IMR-90 (cell line): ENCODE results near the gene CNTFR. TPM values are rescaled to one million over a fixed set of nuclear protein-coding genes. Genes with fewer than 3 reads are reported as not detected.

Source experiments
- ATAC-seq: fragments of 200-7000 bp; cut with Tn5 transposase; 2 replicates; pipeline ENCODE4 v1.9.1; 2020; ENCODE audit warnings: low read depth, mild to moderate bottlenecking, moderate library complexity
- BruUV-seq: library from RNA; stranded (reverse); fragments of 400-500 nt; replicated peaks from 2 replicates; lab custom pipeline; 2021; lab: Mats Ljungman, UMichigan
- CTCF ChIA-PET: fragments of 300-600 bp; formaldehyde crosslinking; extraction: SDS; loops from one replicate; lab custom pipeline; 2021; ENCODE audit warnings: antibody characterized with exemption; lab: Yijun Ruan, JAX
- POLR2A ChIA-PET: fragments of 300-600 bp; sonication (Branson Sonifier 250); formaldehyde crosslinking; loops from one replicate; lab custom pipeline; 2022; ENCODE audit warnings: antibody characterized with exemption; ENCODE audit not compliant: unreplicated experiment; lab: Charles Lee
- DNase-seq: peaks from one replicate; pipeline ENCODE4 v3.0.0; 2013
- H2AFZ ChIP-seq: replicated peaks from 2 replicates; pipeline ENCODE3; 2013; ENCODE audit warnings: low read length, mild to moderate bottlenecking; ENCODE audit not compliant: poor library complexity
- H2AK5ac ChIP-seq: 2 replicates; pipeline ENCODE4 v1.6.1; 2013; ENCODE audit warnings: low read depth, low read length, inconsistent platforms
- H2AK9ac ChIP-seq: replicated peaks from 2 replicates; pipeline ENCODE3; 2013; ENCODE audit warnings: mild to moderate bottlenecking, low read depth, low read length, moderate library complexity; ENCODE audit not compliant: poor library complexity
- H2BK120ac ChIP-seq: 2 replicates; pipeline ENCODE4 v1.6.1; 2013; ENCODE audit warnings: low read depth, low read length, inconsistent platforms
- H2BK15ac ChIP-seq: 3 replicates; pipeline ENCODE4 v1.6.1; 2013; ENCODE audit warnings: low read depth, low read length, inconsistent platforms
- H2BK20ac ChIP-seq: 2 replicates; pipeline ENCODE4 v1.6.1; 2013; ENCODE audit warnings: low read depth, mild to moderate bottlenecking, inconsistent platforms, low read length, moderate library complexity
- H2BK5ac ChIP-seq: 2 replicates; pipeline ENCODE4 v1.6.1; 2013; ENCODE audit warnings: mild to moderate bottlenecking, low read depth, low read length, inconsistent platforms; ENCODE audit not compliant: poor library complexity, severe bottlenecking
- H3K14ac ChIP-seq: replicated peaks from 2 replicates; pipeline ENCODE4 v1.6.1; 2013; ENCODE audit warnings: low read depth, low read length, inconsistent platforms
- H3K18ac ChIP-seq: 2 replicates; pipeline ENCODE4 v1.6.1; 2013; ENCODE audit warnings: low read depth, low read length, control low read depth
- H3K23ac ChIP-seq: 2 replicates; pipeline ENCODE4 v1.6.1; 2013; ENCODE audit warnings: low read depth, low read length, inconsistent platforms
- H3K27ac ChIP-seq: 2 replicates; pipeline ENCODE4 v1.5.1; 2013; ENCODE audit warnings: mild to moderate bottlenecking, control low read depth, low read length; ENCODE audit not compliant: insufficient read depth
- H3K27me3 ChIP-seq: 2 replicates; pipeline ENCODE4 v1.6.1; 2013; ENCODE audit warnings: low read length; ENCODE audit not compliant: control insufficient read depth, insufficient read depth
- H3K36me3 ChIP-seq: 2 replicates; pipeline ENCODE4 v1.6.1; 2013; ENCODE audit warnings: low read length, mixed read lengths; ENCODE audit not compliant: control insufficient read depth, insufficient read depth
- H3K4ac ChIP-seq: 2 replicates; pipeline ENCODE4 v1.6.1; 2013; ENCODE audit warnings: low read depth, low read length, inconsistent platforms
- H3K4me1 ChIP-seq: 2 replicates; pipeline ENCODE4 v1.6.1; 2013; ENCODE audit warnings: low read length, mixed read lengths; ENCODE audit not compliant: control insufficient read depth, insufficient read depth
- H3K4me2 ChIP-seq: 2 replicates; pipeline ENCODE4 v1.6.1; 2013; ENCODE audit warnings: low read depth, mild to moderate bottlenecking, control low read depth, low read length, moderate library complexity
- H3K4me3 ChIP-seq: 2 replicates; pipeline ENCODE4 v1.5.1; 2013; ENCODE audit warnings: low read depth, mild to moderate bottlenecking, control low read depth, low read length, moderate library complexity; ENCODE audit not compliant: insufficient read depth
- H3K56ac ChIP-seq: 2 replicates; pipeline ENCODE4 v1.6.1; 2013; ENCODE audit warnings: low read length, inconsistent platforms; ENCODE audit not compliant: insufficient read depth; ENCODE audit errors: extremely low read depth
- H3K79me1 ChIP-seq, 2 experiments: 2 replicates each; pipeline ENCODE4 v1.6.1; 2013; ENCODE audit warnings: low read length in 2 of 2, inconsistent platforms in 1 of 2, low read depth in 1 of 2
- H3K9ac ChIP-seq: 2 replicates; pipeline ENCODE4 v1.6.1; 2013; ENCODE audit warnings: low read depth, low read length, control low read depth
- H3K9me1 ChIP-seq: 2 replicates; pipeline ENCODE4 v1.6.1; 2013; ENCODE audit warnings: low read length, inconsistent platforms; ENCODE audit not compliant: insufficient read depth
- H3K9me3 ChIP-seq: 2 replicates; pipeline ENCODE4 v1.6.1; 2013; ENCODE audit warnings: low read length; ENCODE audit not compliant: control insufficient read depth, insufficient read depth
- H4K20me1 ChIP-seq: 2 replicates; pipeline ENCODE4 v1.6.1; 2013; ENCODE audit warnings: low read length, inconsistent platforms; ENCODE audit not compliant: insufficient read depth
- H4K5ac ChIP-seq: 2 replicates; pipeline ENCODE4 v1.6.1; 2013; ENCODE audit warnings: mild to moderate bottlenecking, low read depth, low read length, control low read depth
- H4K8ac ChIP-seq, 2 experiments: 2 replicates each; pipeline ENCODE4 v1.6.1; 2013; ENCODE audit warnings: low read depth in 2 of 2, low read length in 2 of 2, control low read depth in 1 of 2, inconsistent platforms in 1 of 2
- H4K91ac ChIP-seq: 2 replicates; pipeline ENCODE4 v1.6.1; 2013; ENCODE audit warnings: low read depth, low read length, inconsistent platforms; ENCODE audit not compliant: insufficient read depth
- CEBPB ChIP-seq: IDR thresholded peaks from 2 replicates; pipeline ENCODE4 v1.6.1; 2012; ENCODE audit warnings: low read depth, low read length, improper control_type of control experiment
- MXI1 ChIP-seq: IDR thresholded peaks from 2 replicates; pipeline ENCODE4 v1.6.1; 2012; ENCODE audit warnings: low read depth, mild to moderate bottlenecking, low read length, moderate library complexity, borderline replicate concordance
- WGBS, 2 experiments: methylation state at CpG; one replicate each; pipeline versions ENCODE4 v1.1.5 to v1.1.7; 2013; ENCODE audit warnings: missing lambda C conversion rate in 2 of 2; ENCODE audit not compliant: insufficient read length in 1 of 2; ENCODE audit errors: extremely low coverage in 2 of 2; 5-methylcytosine and 5-hydroxymethylcytosine counted together
- dilution Hi-C: fragments of 300-500 bp; cut with HindIII; formaldehyde crosslinking; loops from one replicate; pipeline ENCODE4 v1.14.3; 2018; ENCODE audit warnings: low sequenced_read_pairs; ENCODE audit not compliant: unreplicated experiment
- in situ Hi-C: fragments of 300-500 bp; cut with MboI; formaldehyde crosslinking; loops from 3 replicates; pipeline ENCODE4 v1.14.3; 2019; ENCODE audit warnings: low sequenced_read_pairs, inconsistent platforms, mixed read lengths
- intact Hi-C: fragments of 100-400 bp; cut with micrococcal nuclease; formaldehyde crosslinking; loops from 2 replicates; pipeline ENCODE4 v1.10.0; 2022
- polyA plus RNA-seq, 3 experiments: library from polyadenylated mRNA; depleted of rRNA; stranded (reverse); fragments of >200 nt; gene quantifications; 2 replicates each; pipeline ENCODE4 v1.2.3, GENCODE V29; 2012; ENCODE audit warnings: low replicate concordance in 1 of 3
- total RNA-seq: library from RNA; depleted of rRNA; stranded (reverse); fragments of >200 nt; gene quantifications from 2 replicates; pipeline ENCODE4 v1.2.3, GENCODE V29; 2012

Gene CNTFR
- total and polyA plus RNA-seq, 2 of the 4 experiments (the other 2 are of a cell fraction) = not detected

GRCh38 chr9:34520505-34521385 lies 68.8 kb downstream of the CNTFR start:
- in situ Hi-C loops = no loop called here
- peak; percentile 69 for TF ChIP-seq CEBPB
- TF ChIP-seq MXI1 = no peak
- 100% methylated on average over 2 of the region's 6 CpGs; no CpG with 5 or more reads in 1 of the 2 experiments for WGBS, 2 experiments
- no peaks in the 10 kb centered on the region for H3K9me1 ChIP-seq
- ChIA-PET CTCF (no interaction called here), POLR2A (no interaction called here)
- H3K36me3 ChIP-seq = no peaks in the 10 kb centered on the region
- dilution Hi-C loops = no loop called here
- intact Hi-C loops = no loop called here
- H3K79me1 ChIP-seq = no peaks in the 10 kb centered on the region
- H2AK5ac ChIP-seq = no peak overlapping the region
- no peak overlapping the region for H2AFZ ChIP-seq
- no peak overlapping the region for H3K4me2 ChIP-seq
- ATAC-seq (no peak), DNase-seq (no peak)
- peaks cover 5% of the 10 kb centered on the region for H4K20me1 ChIP-seq
- no peak overlapping the region for H2AK9ac ChIP-seq
- no peak overlapping the region for H3K18ac ChIP-seq
- H3K23ac ChIP-seq = no peak overlapping the region
- no peaks in the 10 kb centered on the region for H3K4me1 ChIP-seq
- no peak overlapping the region for H4K91ac ChIP-seq
- no peak overlapping the region for H3K14ac ChIP-seq
- H2BK15ac ChIP-seq = no peak overlapping the region
- H2BK20ac ChIP-seq = no peak overlapping the region
- H3K27ac ChIP-seq = no peak overlapping the region
- H2BK120ac ChIP-seq = no peak overlapping the region
- no peak overlapping the region for H2BK5ac ChIP-seq
- no peaks in the 10 kb centered on the region for H3K9me3 ChIP-seq
- H3K4ac ChIP-seq = no peak overlapping the region
- H3K4me3 ChIP-seq = no peak overlapping the region
- H3K56ac ChIP-seq = no peak overlapping the region
- no peak overlapping the region for H3K9ac ChIP-seq
- BruUV-seq = no TSS peak
- H3K27me3 ChIP-seq = peaks cover 63% of the 10 kb centered on the region
- no peak overlapping the region for H4K8ac ChIP-seq
- no peak overlapping the region for H4K5ac ChIP-seq
